Spinal cord (tissue), 10 donors: ENCODE data around the gene ELF2. TPM values are rescaled to one million over a fixed set of nuclear protein-coding genes. Genes with fewer than 3 reads are reported as not detected.
"Not testable (repeated sequence)": the region's sequence is repeated elsewhere in the genome, so short reads cannot be mapped to it uniquely, and the experiment has no call there.

Experiments used
- DNase-seq, 6 donors: peaks; one replicate each; pipeline versions ENCODE4 v3.0.0 to v3.0.0-alpha.2; 2013 to 2015; ENCODE audit warnings: low spot score in 6 of 6, low read depth in 4 of 6
- H3K27ac ChIP-seq: one replicate; pipeline ENCODE4 v1.5.1; 2013; ENCODE audit warnings: low read depth, low read length, control low read depth
- H3K27me3 ChIP-seq: one replicate; pipeline ENCODE4 v1.6.1; 2013; ENCODE audit warnings: low read length; ENCODE audit not compliant: control insufficient read depth, insufficient read depth
- H3K36me3 ChIP-seq: one replicate; pipeline ENCODE4 v1.6.1; 2013; ENCODE audit warnings: low read length; ENCODE audit not compliant: control insufficient read depth, insufficient read depth
- H3K4me1 ChIP-seq: one replicate; pipeline ENCODE4 v1.6.1; 2013; ENCODE audit warnings: low read length; ENCODE audit not compliant: control insufficient read depth, insufficient read depth
- H3K4me3 ChIP-seq: one replicate; pipeline ENCODE4 v1.5.1; 2013; ENCODE audit warnings: low read depth, low read length, control low read depth
- H3K9me3 ChIP-seq: one replicate; pipeline ENCODE4 v1.6.1; 2013; ENCODE audit warnings: low read length; ENCODE audit not compliant: control insufficient read depth, insufficient read depth
- WGBS: methylation state at CpG from one replicate; pipeline ENCODE4 v1.1.5; 2013; ENCODE audit warnings: missing lambda C conversion rate; ENCODE audit not compliant: insufficient coverage; 5-methylcytosine and 5-hydroxymethylcytosine counted together
- long read RNA-seq, 4 donors: transcript quantifications; one replicate each; lab custom pipeline, GENCODE V29; 2026
- polyA plus RNA-seq, 2 donors: library from polyadenylated mRNA; unstranded; fragments of 120-200 nt; gene quantifications; one replicate each; pipeline ENCODE4 v1.2.1, GENCODE V29; 2013; ENCODE audit not compliant: insufficient read length in 2 of 2
- total RNA-seq, 2 donors: library from RNA; depleted of rRNA in 1 of 2; stranded (reverse); fragments of 120-200 nt in 1 of 2; fragments of >200 nt in 1 of 2; gene quantifications; one replicate each; pipeline versions ENCODE4 v1.2.3 to v1.2.4, GENCODE V29; 2013 to 2014
- donor health status: healthy.

ELF2 gene
- total RNA-seq (10 to 100 TPM; 71.0 to 72.8 TPM), polyA plus RNA-seq (10 to 100 TPM; 36.2 to 42.9 TPM)
- long read RNA-seq, donor 1, partial matches to known transcripts = 0 of 9 reads
- long read RNA-seq, donor 1, other reads (novel, unspliced or antisense) = 0 of 9 reads
- long read RNA-seq, donor 2, full-length matches to known transcripts = 4 of 10 reads
- long read RNA-seq, donor 2, partial matches to known transcripts = 6 of 10 reads
- long read RNA-seq, donor 2, other reads (novel, unspliced or antisense) = 0 of 10 reads
- long read RNA-seq, donor 3, partial matches to known transcripts = 6 of 11 reads
- long read RNA-seq, donor 3, other reads (novel, unspliced or antisense) = 0 of 11 reads
- long read RNA-seq, donor 4, full-length matches to known transcripts = 22 of 29 reads
- long read RNA-seq, donor 4, partial matches to known transcripts = 7 of 29 reads
- long read RNA-seq, donor 4, other reads (novel, unspliced or antisense) = 0 of 29 reads

- Histone ChIP-seq H3K4me1 (peaks cover 7% of the 10 kb centered on the region), H3K27me3 (no peaks in the 10 kb centered on the region), H3K4me3 (peak within 1 kb of the TSS; percentile 82), H3K36me3 (no peaks in the 10 kb centered on the region), H3K9me3 (no peaks in the 10 kb centered on the region), H3K27ac (peak within 1 kb of the TSS; percentile 97)
- peak in 5 of 6 donors; percentile 69 to 97 (median 81) for DNase-seq
- under 1% methylated on average over 55 of the region's 83 CpGs for WGBS
Observed at GRCh38 chr4:139177049-139177868, at the start of gene ELF2. ELF2 (minus strand) TSS chr4:139177218; CDS start chr4:139137701, 39,517 bp downstream.

GRCh38 chr4:139223682-139224317 lies 46.8 kb upstream of the ELF2 start:
- H3K9me3 ChIP-seq = no peaks in the 10 kb centered on the region
- no peak overlapping the region for H3K4me3 ChIP-seq
- H3K27ac ChIP-seq = no peak overlapping the region
- DNase-seq = peak in 2 of 6 donors; percentile 6 to 62
- H3K27me3 ChIP-seq = no peaks in the 10 kb centered on the region
- H3K4me1 ChIP-seq = no peaks in the 10 kb centered on the region
- WGBS = 91% methylated on average over 1 of the region's 2 CpGs
- no peaks in the 10 kb centered on the region for H3K36me3 ChIP-seq

GRCh38 chr4:139222215-139222614 lies 45.2 kb upstream of the ELF2 start:
- H3K4me1 ChIP-seq = no peaks in the 10 kb centered on the region
- no peaks in the 10 kb centered on the region for H3K9me3 ChIP-seq
- DNase-seq = no peak
- H3K27me3 ChIP-seq = no peaks in the 10 kb centered on the region
- no peaks in the 10 kb centered on the region for H3K36me3 ChIP-seq
- no peak overlapping the region for H3K4me3 ChIP-seq
- H3K27ac ChIP-seq = no peak overlapping the region
- no CpG with 5 or more reads among the region's 5 CpGs for WGBS

GRCh38 chr4:139221687-139222086 lies 44.7 kb upstream of the ELF2 start:
- 93% methylated on average over 3 of the region's 5 CpGs for WGBS
- H3K27me3 ChIP-seq = no peaks in the 10 kb centered on the region
- H3K27ac ChIP-seq = no peak overlapping the region
- no peak overlapping the region for H3K4me3 ChIP-seq
- no peaks in the 10 kb centered on the region for H3K9me3 ChIP-seq
- no peaks in the 10 kb centered on the region for H3K36me3 ChIP-seq
- H3K4me1 ChIP-seq = no peaks in the 10 kb centered on the region
- DNase-seq = no peak

- 97% methylated on average over 4 of the region's 4 CpGs for WGBS
- no peaks in the 10 kb centered on the region for H3K9me3 ChIP-seq
Observed at GRCh38 chr4:139219450-139220055, 42.5 kb upstream of the ELF2 start.

GRCh38 chr4:139214039-139214534 lies 37.1 kb upstream of the ELF2 start:
- H3K4me3 ChIP-seq = no peak overlapping the region
- H3K27ac ChIP-seq = no peak overlapping the region
- 100% methylated on average over 3 of the region's 7 CpGs for WGBS
- H3K36me3 ChIP-seq = no peaks in the 10 kb centered on the region
- H3K9me3 ChIP-seq = no peaks in the 10 kb centered on the region
- no peaks in the 10 kb centered on the region for H3K4me1 ChIP-seq
- no peaks in the 10 kb centered on the region for H3K27me3 ChIP-seq
- no peak for DNase-seq

More at GRCh38 chr4:139219450-139220055, 42.5 kb upstream of the ELF2 start:
- no peak overlapping the region for H3K4me3 ChIP-seq
- no peak overlapping the region for H3K27ac ChIP-seq
- H3K36me3 ChIP-seq = no peaks in the 10 kb centered on the region
- no peaks in the 10 kb centered on the region for H3K27me3 ChIP-seq
- no peaks in the 10 kb centered on the region for H3K4me1 ChIP-seq
- DNase-seq = no peak

GRCh38 chr4:139213633-139214032 lies 36.6 kb upstream of the ELF2 start:
- not testable (repeated sequence) for H3K27me3 ChIP-seq, DNase-seq, H3K36me3 ChIP-seq, H3K27ac ChIP-seq, H3K9me3 ChIP-seq, H3K4me1 ChIP-seq, H3K4me3 ChIP-seq
- 98% methylated on average over 6 of the region's 10 CpGs for WGBS

- H3K27ac ChIP-seq = no peak overlapping the region
- 100% methylated on average over 1 of the region's 3 CpGs for WGBS
- H3K27me3 ChIP-seq = no peaks in the 10 kb centered on the region
- no peaks in the 10 kb centered on the region for H3K9me3 ChIP-seq
- no peaks in the 10 kb centered on the region for H3K36me3 ChIP-seq
- DNase-seq = no peak
- H3K4me3 ChIP-seq = no peak overlapping the region
- peaks cover 1% of the 10 kb centered on the region for H3K4me1 ChIP-seq
Observed at GRCh38 chr4:139212900-139213299, 35.9 kb upstream of the ELF2 start.

GRCh38 chr4:139210486-139210885 lies 33.5 kb upstream of the ELF2 start:
- Histone ChIP-seq H3K27me3 (no peaks in the 10 kb centered on the region), H3K36me3 (no peaks in the 10 kb centered on the region), H3K27ac (no peak overlapping the region), H3K4me1 (peaks cover 3% of the 10 kb centered on the region), H3K9me3 (no peaks in the 10 kb centered on the region), H3K4me3 (no peak overlapping the region)
- WGBS = no CpG with 5 or more reads among the region's 1 CpG
- DNase-seq = no peak
